RWPE1 (cell line): ENCODE measurements around the gene STK4.

Experiments
- CTCF ChIA-PET: fragments of 350-600 bp; sonication (Branson Sonifier 250); formaldehyde crosslinking; extraction: SDS; loops from one replicate; lab custom pipeline; 2021; lab: Yijun Ruan, JAX
- POLR2A ChIA-PET: fragments of 400-600 bp; formaldehyde crosslinking; extraction: SDS; loops from one replicate; lab custom pipeline; 2020; ENCODE audit warnings: antibody characterized with exemption; ENCODE audit not compliant: low non-redundant PET; lab: Yijun Ruan, JAX
- DNase-seq: peaks from one replicate; pipeline ENCODE4 v3.0.0; 2012; ENCODE audit warnings: low spot score
- H3K27ac ChIP-seq: fragments of 450-650 bp; 2 replicates; pipeline ENCODE4 v1.5.1; 2017
- TF ChIP-seq, protein P1 (sequence below): fragments of 450-650 bp; conservative IDR thresholded peaks from 2 replicates; pipeline ENCODE4 v1.5.1; 2017; ENCODE audit warnings: low read depth, mild to moderate bottlenecking

The STK4 gene

DNA sequence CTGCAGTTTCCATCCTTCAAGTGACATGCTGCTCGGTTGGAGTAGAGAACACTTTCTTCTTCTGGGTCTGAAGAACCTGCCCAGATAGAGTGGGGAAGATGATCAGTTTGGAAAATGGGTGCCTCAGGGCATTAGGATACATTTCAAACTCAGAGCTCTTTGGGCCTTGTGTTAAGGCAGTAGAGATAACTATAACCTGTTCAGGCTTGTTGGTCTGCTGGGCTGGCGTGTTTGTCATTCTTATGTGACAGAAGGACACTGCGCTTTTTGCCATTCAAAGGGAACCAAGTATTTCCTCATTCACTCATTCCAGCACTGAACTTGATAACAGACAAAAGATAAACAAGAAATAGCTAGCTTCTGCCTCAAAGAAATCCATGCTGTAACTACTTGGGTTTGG, 9.9 kb upstream of the STK4 start:
- no peak overlapping the region for H3K27ac ChIP-seq
- POLR2A ChIA-PET, result interaction anchor here (0.8 to 1.0 kb wide), 3 partner anchors 10 to 47 kb away, joined by 3 to 4 read pairs (median 4); no protein-coding TSS in a partner anchor
- TF ChIP-seq, protein P1, sequence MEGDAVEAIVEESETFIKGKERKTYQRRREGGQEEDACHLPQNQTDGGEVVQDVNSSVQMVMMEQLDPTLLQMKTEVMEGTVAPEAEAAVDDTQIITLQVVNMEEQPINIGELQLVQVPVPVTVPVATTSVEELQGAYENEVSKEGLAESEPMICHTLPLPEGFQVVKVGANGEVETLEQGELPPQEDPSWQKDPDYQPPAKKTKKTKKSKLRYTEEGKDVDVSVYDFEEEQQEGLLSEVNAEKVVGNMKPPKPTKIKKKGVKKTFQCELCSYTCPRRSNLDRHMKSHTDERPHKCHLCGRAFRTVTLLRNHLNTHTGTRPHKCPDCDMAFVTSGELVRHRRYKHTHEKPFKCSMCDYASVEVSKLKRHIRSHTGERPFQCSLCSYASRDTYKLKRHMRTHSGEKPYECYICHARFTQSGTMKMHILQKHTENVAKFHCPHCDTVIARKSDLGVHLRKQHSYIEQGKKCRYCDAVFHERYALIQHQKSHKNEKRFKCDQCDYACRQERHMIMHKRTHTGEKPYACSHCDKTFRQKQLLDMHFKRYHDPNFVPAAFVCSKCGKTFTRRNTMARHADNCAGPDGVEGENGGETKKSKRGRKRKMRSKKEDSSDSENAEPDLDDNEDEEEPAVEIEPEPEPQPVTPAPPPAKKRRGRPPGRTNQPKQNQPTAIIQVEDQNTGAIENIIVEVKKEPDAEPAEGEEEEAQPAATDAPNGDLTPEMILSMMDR, result no peak
- no peak for DNase-seq
- CTCF ChIA-PET, result interaction anchor here (0.6 to 1.2 kb wide), 3 partner anchors 31 to 337 kb away, joined by 3 to 5 read pairs (median 3); no protein-coding TSS in a partner anchor

DNA sequence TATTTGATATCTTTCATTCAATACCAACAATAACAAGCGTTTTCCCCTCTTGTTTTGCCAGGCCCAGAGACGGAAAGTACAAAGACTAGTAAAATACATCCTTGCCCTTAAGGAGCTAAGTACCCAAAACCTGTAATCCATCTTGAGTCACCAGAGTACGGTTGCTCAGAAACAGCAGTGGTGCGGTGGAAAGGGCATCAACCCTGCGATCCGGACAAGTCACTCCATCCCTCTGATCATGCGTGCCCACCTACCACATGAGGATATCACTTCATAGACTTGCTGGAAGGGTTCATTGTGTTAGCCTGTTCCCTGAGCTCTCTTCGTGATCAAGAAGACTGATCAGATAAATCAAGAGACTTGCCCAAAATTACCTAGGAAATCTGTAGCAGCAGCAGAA, 8.0 kb upstream of the STK4 start:
- CTCF ChIA-PET, result interaction anchor here (0.7 kb wide), 1 partner anchor 138 kb away, joined by 3 read pairs; no protein-coding TSS in a partner anchor
- TF ChIP-seq, protein P1, result no peak
- H3K27ac ChIP-seq, result no peak overlapping the region
- POLR2A ChIA-PET, result no interaction called here
- no peak for DNase-seq

DNA sequence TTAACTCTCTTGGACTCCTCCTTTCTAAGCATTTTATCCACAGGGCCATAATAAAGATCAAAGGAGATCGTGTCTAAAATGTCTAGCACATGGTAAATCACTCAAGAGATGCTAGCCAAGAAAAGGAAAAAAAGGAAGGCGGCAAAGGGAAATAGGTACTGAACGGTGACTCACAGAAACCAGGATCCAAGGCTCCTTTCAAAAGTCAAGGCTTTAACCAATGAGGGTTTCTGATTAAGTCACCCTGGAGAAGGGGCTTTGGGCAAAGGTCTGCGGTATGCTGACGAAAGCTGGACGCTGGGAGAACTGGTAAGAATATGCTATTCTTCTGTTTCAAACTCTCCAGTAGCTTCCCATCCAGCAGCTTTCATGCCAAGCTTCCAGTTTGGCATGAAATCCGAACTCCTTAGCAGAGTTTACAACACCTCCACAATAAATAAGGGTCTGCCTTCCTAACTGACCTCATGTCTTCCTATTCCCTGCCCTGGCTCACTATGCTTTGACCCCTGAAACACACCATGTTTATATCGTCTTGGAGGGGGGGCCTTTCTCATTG, 7.2 kb upstream of the STK4 start:
- peak overlapping the region; percentile 84 for H3K27ac ChIP-seq
- ChIA-PET POLR2A (interaction anchor here (2.3 kb wide), 1 partner anchor 8 kb away, joined by 7 read pairs; no protein-coding TSS in a partner anchor), CTCF (interaction anchor here (0.6 to 1.5 kb wide), 5 partner anchors 18 to 552 kb away, joined by 3 to 4 read pairs (median 3); no protein-coding TSS in a partner anchor)
- TF ChIP-seq, protein P1, result no peak
- DNase-seq, result peak; percentile 72

DNA sequence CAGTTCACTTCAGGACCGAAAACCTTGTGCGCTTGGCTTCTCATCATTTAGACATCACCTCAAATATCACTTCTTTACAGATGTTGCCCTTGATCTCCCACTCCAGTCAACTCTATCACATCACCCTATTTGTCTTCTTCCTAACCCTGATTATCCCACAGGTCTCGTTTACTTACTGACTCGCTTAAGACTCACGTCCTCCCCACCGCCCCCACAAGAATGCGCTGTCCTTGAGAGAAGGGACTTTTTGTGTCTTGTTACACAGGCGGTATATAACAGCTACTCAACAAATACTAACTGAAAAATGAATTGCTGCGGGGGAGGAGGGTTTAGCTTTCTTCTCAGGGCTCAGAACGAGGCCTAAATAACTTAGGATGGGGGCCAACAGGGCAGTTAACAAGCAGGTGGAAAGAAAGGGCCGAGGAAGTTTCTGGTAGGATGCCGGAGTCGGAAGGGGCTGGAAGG, 6.6 kb upstream of the STK4 start:
- peak; percentile 83 for DNase-seq
- H3K27ac ChIP-seq, result peak overlapping the region; percentile 84
- POLR2A ChIA-PET, result interaction anchor here (2.3 kb wide), 1 partner anchor 9 kb away, joined by 7 read pairs; no protein-coding TSS in a partner anchor
- TF ChIP-seq, protein P1, result no peak
- CTCF ChIA-PET, result interaction anchor here (0.6 to 1.5 kb wide), 4 partner anchors 17 to 552 kb away, joined by 3 to 4 read pairs (median 4); no protein-coding TSS in a partner anchor

DNA sequence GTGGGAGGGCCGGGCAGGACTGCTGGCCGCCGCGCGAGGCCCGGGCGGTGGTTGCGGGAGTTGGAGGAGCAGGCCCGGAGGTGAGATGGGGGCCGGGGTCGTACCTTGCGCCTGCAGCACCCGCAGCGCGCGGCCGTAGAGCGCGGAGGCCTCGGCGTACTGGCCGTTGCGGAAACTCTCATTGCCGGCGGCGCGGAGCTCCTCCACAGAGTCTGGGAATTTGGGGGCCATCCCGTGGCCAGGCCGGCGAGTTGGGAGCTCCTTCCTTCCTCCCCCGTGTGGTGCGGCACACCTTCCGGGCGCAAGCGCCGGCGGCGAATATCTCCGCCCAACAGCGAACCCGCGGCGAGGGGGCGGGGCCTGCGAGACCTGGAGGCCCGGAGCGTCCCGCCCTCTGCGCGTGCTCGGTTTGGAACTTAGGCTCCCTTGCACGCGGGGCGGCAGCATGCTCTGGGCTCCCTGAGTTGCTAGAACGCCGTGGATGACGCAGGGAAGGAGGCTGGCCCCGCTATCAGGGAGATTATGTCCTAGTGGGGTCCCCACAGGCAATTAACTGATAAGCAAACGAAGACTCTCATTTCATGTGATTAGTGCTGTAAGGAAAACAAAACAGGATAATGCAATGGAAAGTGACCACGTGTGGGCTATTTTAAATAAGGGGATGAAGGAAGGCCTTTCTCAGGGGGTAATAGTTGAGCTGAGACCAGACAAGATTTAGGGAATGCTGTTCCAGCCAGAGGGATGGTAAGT, 6.0 kb upstream of the STK4 start, which contains the start of gene TOMM34:
TOMM34 (minus strand) TSS at position 295 of the 750 bp plus-strand sequence; CDS start at position 231, 64 bp downstream.
- POLR2A ChIA-PET, result interaction anchor here (0.7 to 2.3 kb wide), 2 partner anchors 9 to 11 kb away, joined by 3 to 7 read pairs; no protein-coding TSS in a partner anchor
- peak within 1 kb of the TSS; percentile 84 for H3K27ac ChIP-seq
- TF ChIP-seq, protein P1, result no peak
- CTCF ChIA-PET, result interaction anchor here (0.6 to 1.5 kb wide), 5 partner anchors 16 to 895 kb away, joined by 3 to 4 read pairs (median 3); no protein-coding TSS in a partner anchor
- peak; percentile 99 for DNase-seq
